T-helper 2 cell treated with Interferon-gamma antibody and Interleukin-4, amounts not matched to agents 5 μg/mL and 100 μg/mL, for 36 hours (primary cell): ENCODE measurements around the gene TMEM11.

Experiments used
- DNase-seq: peaks from one replicate; pipeline ENCODE4 v3.0.0; 2021; ENCODE audit warnings: low spot score
- H3K27ac Mint-ChIP-seq: one replicate; pipeline ENCODE4 v1.8.0; 2021; ENCODE audit warnings: mild to moderate bottlenecking, mixed read lengths
- H3K27me3 Mint-ChIP-seq: one replicate; pipeline ENCODE4 v1.8.0; 2021; ENCODE audit warnings: low read depth, mixed read lengths
- H3K36me3 Mint-ChIP-seq: one replicate; pipeline ENCODE4 v1.8.0; 2021; ENCODE audit warnings: low read depth, mixed read lengths
- H3K4me1 Mint-ChIP-seq: one replicate; pipeline ENCODE4 v1.8.0; 2021; ENCODE audit warnings: low read depth, mixed read lengths
- H3K4me3 Mint-ChIP-seq: one replicate; pipeline ENCODE4 v1.8.0; 2022; ENCODE audit warnings: mild to moderate bottlenecking, moderate library complexity, mixed read lengths
- H3K9me3 Mint-ChIP-seq: one replicate; pipeline ENCODE4 v1.8.0; 2021; ENCODE audit warnings: mixed read lengths

The TMEM11 gene

DNA sequence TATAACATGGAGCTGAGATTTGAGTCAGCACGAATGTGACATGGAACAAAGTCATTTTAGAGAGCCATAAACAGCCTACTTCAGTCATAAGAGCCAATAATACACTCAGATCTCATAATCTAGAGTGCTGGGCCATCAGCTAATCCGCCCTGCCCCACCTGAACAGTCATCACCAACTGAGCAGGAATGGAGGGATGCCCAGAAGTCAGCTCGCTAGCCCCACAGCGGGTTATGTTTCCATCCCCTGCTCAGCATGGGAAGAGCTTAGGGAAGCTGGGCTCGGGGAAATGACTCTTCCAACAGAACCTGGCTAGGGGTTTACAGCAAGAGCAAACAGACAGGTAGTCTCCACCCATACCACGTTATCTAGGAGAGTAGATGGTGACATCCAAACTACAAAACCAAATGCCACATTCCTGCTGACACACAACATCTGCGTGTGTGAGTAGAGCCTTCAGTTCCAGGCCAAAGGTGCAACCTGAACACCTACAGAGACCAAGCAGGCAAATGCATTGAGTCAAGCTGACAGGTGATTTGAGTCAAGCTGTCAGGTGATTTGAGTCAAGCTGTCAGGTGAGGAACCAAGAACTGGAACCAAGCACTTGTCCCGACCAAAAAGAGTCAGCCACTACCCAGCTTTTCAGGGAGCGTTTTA lies 2.0 kb downstream of the TMEM11 start:
- H3K27me3 Mint-ChIP-seq = no peaks in the 10 kb centered on the region

DNA sequence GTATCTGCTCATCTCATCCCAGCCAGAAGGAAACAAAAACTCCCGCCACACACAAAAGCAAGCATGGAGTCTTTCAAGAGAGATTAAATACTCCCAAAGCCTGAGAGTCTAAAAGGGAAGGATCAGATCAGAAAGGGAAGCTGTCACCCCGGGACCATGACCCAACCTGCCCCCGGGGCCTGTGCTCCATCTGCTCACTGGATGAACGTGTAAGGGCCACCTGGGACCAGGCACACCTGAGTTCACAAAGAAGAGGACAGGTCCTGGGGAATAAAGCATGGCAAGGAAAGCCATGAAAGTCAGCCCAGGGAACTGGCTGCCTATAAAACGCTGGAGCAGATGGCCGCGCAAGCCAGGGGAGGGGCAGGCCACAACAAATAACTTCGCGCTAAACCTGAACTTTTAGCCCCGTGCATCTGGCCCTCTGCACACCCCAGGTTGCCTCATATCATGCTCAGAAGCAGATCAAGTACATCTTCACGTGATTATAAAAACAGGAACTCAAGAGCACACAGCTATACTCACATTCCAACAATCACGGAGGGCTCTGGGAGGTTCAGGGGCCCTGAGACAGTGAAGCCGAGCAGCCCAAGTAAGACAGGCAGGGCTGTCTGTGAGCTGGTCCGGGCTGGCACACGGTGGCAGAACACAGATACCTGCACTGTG lies 3.4 kb downstream of the TMEM11 start:
- no peaks in the 10 kb centered on the region for H3K27me3 Mint-ChIP-seq
- peaks cover 11% of the 10 kb centered on the region for H3K36me3 Mint-ChIP-seq
- no peak overlapping the region for H3K4me3 Mint-ChIP-seq
- no peaks in the 10 kb centered on the region for H3K9me3 Mint-ChIP-seq
- peaks cover 24% of the 10 kb centered on the region for H3K4me1 Mint-ChIP-seq
- DNase-seq = no peak
- no peak overlapping the region for H3K27ac Mint-ChIP-seq

More for the DNA sequence above, 2.0 kb downstream of the TMEM11 start:
- H3K36me3 Mint-ChIP-seq = peaks cover 9% of the 10 kb centered on the region
- H3K4me1 Mint-ChIP-seq = peaks cover 31% of the 10 kb centered on the region
- peak overlapping the region; percentile 98 for H3K4me3 Mint-ChIP-seq
- no peak overlapping the region for H3K27ac Mint-ChIP-seq
- no peak for DNase-seq
- H3K9me3 Mint-ChIP-seq = no peaks in the 10 kb centered on the region

DNA sequence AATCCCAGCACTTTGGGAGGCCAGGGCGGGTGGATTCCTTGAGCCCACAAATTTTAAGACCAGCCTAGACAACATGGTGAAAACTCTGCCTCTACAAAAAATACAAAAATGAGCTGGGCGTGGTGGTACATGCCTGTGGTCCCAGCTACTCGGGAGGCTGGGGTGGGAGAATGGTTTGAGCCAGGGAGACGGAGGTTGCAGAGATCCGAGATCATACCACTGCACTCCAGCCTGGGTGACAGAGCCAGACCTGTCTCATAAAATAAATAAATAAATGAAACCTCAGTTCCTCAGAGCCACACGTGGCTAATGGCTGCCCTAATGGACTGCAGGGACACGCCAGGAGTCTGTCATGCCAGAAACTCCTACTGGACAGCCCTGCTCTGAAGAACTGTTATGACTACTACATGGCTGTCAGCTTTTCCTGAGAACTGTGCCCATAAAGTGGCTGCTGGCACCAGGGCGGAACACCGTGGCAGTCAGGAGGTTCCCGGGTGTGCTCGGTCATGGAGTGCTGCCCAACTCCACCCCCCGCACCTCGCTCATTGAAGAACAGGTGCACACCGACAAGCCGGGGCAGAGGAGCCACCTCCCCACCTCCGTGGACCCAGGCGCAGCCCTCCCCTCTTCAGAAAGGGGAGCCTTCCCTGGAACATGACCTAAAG lies 4.3 kb downstream of the TMEM11 start:
- H3K27me3 Mint-ChIP-seq = no peaks in the 10 kb centered on the region
- no peak overlapping the region for H3K4me3 Mint-ChIP-seq
- peaks cover 18% of the 10 kb centered on the region for H3K4me1 Mint-ChIP-seq
- H3K36me3 Mint-ChIP-seq = peaks cover 11% of the 10 kb centered on the region
- DNase-seq = no peak
- H3K27ac Mint-ChIP-seq = no peak overlapping the region
- H3K9me3 Mint-ChIP-seq = no peaks in the 10 kb centered on the region

DNA sequence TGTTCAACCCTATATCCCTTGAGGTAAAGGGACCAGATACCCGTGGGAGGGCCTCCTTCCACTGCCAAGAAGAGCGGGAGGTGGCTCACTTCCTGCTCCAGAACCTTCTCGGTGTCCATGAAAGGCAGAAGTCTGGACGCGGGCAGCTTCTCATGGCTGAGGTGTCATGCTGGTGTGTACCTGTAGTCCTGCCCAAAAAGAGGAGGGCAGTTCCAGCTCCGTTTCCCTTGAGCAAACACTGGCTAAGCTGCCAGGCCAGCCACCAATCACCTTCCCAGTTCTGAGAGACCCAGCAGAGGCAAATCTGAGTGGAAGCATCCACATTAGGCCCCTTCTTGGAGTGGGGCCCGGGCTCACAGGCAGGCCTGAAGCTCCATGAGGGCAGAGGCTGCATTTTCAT lies 5.6 kb downstream of the TMEM11 start:
- no peak overlapping the region for H3K27ac Mint-ChIP-seq
- H3K27me3 Mint-ChIP-seq = no peaks in the 10 kb centered on the region
- no peaks in the 10 kb centered on the region for H3K9me3 Mint-ChIP-seq
- no peak for DNase-seq
- no peak overlapping the region for H3K4me3 Mint-ChIP-seq
- H3K36me3 Mint-ChIP-seq = peaks cover 11% of the 10 kb centered on the region
- peaks cover 18% of the 10 kb centered on the region for H3K4me1 Mint-ChIP-seq

DNA sequence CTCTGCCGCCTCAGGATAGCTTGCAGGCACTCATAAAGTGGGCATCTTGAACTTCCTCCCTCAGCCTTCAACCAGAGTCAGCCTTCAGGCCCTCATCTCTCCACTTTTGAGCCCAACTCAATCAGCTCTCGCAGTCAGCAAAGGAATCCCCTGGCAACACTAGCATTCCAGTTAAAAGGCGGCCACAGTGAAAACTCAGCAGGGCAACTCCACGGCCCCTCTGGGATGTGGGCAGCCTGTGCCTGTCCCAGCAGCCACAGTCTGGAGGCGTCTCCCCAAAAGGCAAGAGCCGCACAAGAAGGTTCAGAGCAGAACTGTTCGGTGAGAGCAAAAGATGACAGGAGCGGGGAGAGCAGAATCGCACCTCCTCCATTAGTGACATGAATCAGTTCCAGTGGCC lies 9.0 kb downstream of the TMEM11 start:
- Mint-ChIP-seq H3K4me3 (no peak overlapping the region), H3K36me3 (peaks cover 9% of the 10 kb centered on the region), H3K4me1 (peaks cover 2% of the 10 kb centered on the region), H3K27me3 (no peaks in the 10 kb centered on the region), H3K9me3 (no peaks in the 10 kb centered on the region), H3K27ac (no peak overlapping the region)
- DNase-seq = no peak

DNA sequence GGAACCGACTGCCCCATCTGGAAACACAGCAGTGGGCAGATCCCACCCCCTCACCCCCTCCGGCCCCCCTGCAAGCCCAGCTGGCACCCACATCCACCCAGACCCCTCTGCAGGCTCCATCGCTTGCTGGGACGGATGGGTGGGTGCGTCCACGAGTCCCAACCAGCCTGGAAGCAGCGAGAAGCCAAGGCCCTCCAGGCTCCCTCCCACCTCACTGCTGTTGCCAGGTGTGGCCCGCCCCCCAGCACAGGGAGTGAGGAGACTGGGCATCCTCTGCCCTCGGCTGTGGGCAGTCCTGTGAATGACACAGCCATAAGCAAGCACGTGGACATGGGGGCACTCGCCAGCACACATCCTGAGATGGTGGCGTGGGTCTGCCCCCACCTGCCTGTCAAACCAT lies 11.4 kb downstream of the TMEM11 start:
- H3K4me3 Mint-ChIP-seq = no peak overlapping the region
- H3K36me3 Mint-ChIP-seq = peaks cover 19% of the 10 kb centered on the region
- DNase-seq = no peak
- no peaks in the 10 kb centered on the region for H3K27me3 Mint-ChIP-seq
- no peak overlapping the region for H3K27ac Mint-ChIP-seq
- H3K9me3 Mint-ChIP-seq = no peaks in the 10 kb centered on the region
- no peaks in the 10 kb centered on the region for H3K4me1 Mint-ChIP-seq

DNA sequence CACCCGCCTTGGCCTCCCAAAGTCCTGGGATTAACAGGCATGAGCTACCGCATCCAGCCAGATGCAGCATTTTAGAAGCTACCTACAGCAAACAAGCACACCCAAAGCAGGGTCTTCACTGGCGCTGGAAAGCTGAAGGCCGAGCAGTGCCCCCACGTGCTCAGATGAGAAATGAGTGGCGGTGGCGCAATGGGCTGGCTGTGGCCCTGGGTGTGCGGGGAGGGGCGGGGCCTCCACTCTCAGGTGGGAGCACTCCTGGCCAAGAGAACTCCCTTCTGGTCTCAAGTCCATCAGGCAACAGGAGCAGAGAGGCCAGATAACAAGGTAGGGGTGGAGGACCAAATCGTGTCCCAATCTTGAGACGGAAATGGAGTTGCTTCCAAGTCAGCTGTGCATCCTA lies 12.1 kb downstream of the TMEM11 start:
- DNase-seq = no peak
- Mint-ChIP-seq H3K9me3 (no peaks in the 10 kb centered on the region), H3K27me3 (no peaks in the 10 kb centered on the region), H3K4me1 (no peaks in the 10 kb centered on the region), H3K27ac (no peak overlapping the region), H3K4me3 (no peak overlapping the region), H3K36me3 (peaks cover 24% of the 10 kb centered on the region)

DNA sequence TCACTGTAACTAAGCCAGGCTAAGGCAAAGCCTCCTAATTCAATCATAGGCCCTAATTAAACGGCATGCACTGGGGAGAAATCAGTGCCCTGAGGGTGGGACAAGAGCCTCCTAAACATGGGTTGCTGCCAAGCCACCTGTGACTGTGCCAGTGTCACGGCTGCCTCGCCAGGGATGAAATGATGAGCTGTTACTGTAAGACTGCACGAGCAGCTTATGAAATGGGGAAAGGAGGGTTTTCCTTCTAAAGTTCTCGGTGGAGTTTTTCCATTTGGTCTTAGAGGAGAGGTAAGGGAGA lies 12.7 kb downstream of the TMEM11 start:
- Mint-ChIP-seq H3K4me3 (no peak overlapping the region), H3K9me3 (no peaks in the 10 kb centered on the region), H3K27me3 (no peaks in the 10 kb centered on the region), H3K4me1 (no peaks in the 10 kb centered on the region), H3K27ac (no peak overlapping the region), H3K36me3 (peaks cover 29% of the 10 kb centered on the region)
- DNase-seq = no peak

DNA sequence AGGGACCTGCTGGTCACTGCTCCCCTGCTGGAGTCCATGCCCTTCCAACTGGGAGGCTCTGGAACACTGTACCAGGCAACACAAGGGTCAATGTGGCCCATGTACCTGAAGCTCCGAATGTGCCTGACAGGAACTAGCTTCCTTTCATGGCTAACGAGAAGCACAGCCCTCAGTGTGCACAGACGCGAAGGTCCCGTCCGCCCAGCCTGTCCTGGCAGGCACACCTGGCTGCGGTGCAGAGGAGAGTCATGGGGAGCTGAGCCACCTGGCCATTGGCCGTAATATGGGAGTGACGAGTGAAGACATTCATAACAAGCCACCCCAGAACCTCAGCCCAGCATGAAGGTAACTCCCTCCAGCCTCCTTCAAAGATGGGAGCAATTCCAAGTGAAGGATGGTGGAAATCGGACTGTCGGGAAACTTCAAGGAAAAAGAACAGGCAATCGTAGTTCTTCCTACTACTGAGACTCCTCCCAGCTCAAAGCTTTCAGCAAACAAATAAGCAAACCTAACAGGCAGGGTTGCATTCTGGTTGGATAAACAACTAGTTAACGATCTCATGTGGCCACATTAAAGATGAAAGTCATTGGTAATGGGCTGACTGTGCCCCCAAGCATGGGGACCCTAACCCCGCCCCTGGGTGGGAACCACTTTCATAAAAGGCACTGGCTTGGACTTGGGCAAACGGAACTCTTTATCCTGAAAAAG lies 13.2 kb downstream of the TMEM11 start:
- H3K4me1 Mint-ChIP-seq = no peaks in the 10 kb centered on the region
- no peaks in the 10 kb centered on the region for H3K27me3 Mint-ChIP-seq
- no peak overlapping the region for H3K4me3 Mint-ChIP-seq
- H3K27ac Mint-ChIP-seq = no peak overlapping the region
- H3K36me3 Mint-ChIP-seq = peaks cover 26% of the 10 kb centered on the region
- no peaks in the 10 kb centered on the region for H3K9me3 Mint-ChIP-seq
- no peak for DNase-seq

DNA sequence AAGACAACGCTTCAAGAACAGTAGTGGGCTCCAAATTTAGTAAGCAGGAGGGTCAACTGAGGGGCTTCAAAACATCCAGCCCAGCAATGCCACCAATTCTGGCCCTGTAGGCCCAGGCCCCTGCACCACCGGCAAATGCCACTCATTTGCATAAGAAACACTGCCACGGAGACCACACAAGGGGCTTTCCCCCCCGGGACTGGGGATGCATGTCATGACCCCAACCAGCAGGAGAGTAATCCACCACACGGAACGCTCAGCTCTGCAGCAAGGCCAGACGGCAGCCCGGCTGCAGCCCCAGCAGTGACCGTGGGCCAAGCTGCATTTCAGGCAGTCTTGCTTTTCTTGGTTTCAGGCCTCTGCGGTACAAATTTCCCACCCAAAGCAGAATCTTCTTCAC lies 14.1 kb downstream of the TMEM11 start:
- no peak for DNase-seq
- H3K36me3 Mint-ChIP-seq = peaks cover 25% of the 10 kb centered on the region
- H3K4me3 Mint-ChIP-seq = no peak overlapping the region
- H3K27ac Mint-ChIP-seq = no peak overlapping the region
- H3K9me3 Mint-ChIP-seq = no peaks in the 10 kb centered on the region
- H3K4me1 Mint-ChIP-seq = no peaks in the 10 kb centered on the region
- no peaks in the 10 kb centered on the region for H3K27me3 Mint-ChIP-seq

DNA sequence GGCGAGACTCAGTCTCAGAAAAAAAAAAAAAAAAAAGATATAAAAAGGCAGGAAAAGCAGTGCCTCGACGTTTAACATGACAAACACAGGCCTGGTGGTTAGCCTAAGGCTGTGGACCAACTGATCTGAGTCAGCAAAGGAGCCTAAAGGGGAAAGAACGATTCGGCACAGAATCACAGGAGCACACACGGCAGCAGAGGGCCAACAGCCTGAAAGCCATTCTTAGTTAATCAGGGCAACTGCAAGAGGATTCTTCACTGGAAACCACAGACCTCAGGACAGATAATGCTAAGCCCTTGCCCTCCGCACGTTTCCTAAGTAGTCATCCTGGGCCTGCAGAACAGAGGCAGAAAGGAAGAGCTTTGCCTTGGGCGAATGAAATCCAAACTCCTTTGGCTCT lies 14.7 kb downstream of the TMEM11 start:
- DNase-seq = no peak
- no peaks in the 10 kb centered on the region for H3K4me1 Mint-ChIP-seq
- H3K9me3 Mint-ChIP-seq = no peaks in the 10 kb centered on the region
- H3K36me3 Mint-ChIP-seq = peaks cover 25% of the 10 kb centered on the region
- H3K27me3 Mint-ChIP-seq = no peaks in the 10 kb centered on the region
- no peak overlapping the region for H3K27ac Mint-ChIP-seq
- H3K4me3 Mint-ChIP-seq = no peak overlapping the region

DNA sequence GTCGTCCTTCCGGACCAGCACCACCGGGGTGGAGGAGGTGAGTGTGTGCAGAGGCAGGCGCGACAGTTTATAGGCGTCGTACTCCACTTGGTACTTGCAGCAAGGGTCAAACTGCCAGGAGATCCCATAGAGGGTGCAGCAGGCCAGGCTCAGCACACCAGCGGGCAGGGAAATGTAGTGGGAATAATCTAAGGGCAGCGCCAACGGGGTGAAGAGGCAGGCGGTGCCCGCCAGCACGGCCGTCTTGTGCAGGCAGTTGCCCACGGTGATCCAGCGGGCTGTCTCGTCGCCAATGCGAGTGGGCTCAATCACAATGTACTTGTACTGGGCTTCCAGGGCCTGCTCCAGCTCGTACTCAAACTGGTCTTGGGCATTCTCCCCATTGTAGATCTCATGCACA lies 15.6 kb downstream of the TMEM11 start:
- Mint-ChIP-seq H3K4me3 (no peak overlapping the region), H3K4me1 (no peaks in the 10 kb centered on the region)

DNA sequence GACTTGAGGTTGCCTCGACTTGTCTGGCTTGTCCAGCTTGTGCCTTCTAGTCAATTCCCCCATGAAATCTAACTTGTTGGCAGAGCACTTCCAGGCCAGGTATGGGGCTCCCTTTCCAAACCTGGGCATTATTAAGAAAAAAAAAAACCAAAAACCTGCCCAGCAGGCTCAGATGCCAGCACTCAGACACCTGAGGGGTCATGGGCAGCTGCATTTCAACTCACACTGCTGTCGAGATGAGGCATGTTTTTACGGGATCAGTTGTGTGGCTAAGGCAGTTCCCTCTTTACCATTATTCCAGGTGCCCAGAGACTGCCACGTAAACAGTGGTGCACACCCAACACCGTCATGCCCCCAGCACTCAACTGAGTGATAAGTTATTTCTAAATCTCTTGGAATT lies 17.8 kb downstream of the TMEM11 start:
- Mint-ChIP-seq H3K27ac (no peak overlapping the region), H3K4me3 (no peak overlapping the region), H3K9me3 (no peaks in the 10 kb centered on the region), H3K36me3 (peaks cover 31% of the 10 kb centered on the region), H3K4me1 (no peaks in the 10 kb centered on the region), H3K27me3 (no peaks in the 10 kb centered on the region)
- no peak for DNase-seq

More for the DNA sequence above, 15.6 kb downstream of the TMEM11 start:
- DNase-seq = no peak
- no peak overlapping the region for H3K27ac Mint-ChIP-seq
- no peaks in the 10 kb centered on the region for H3K9me3 Mint-ChIP-seq
- peaks cover 29% of the 10 kb centered on the region for H3K36me3 Mint-ChIP-seq
- no peaks in the 10 kb centered on the region for H3K27me3 Mint-ChIP-seq

DNA sequence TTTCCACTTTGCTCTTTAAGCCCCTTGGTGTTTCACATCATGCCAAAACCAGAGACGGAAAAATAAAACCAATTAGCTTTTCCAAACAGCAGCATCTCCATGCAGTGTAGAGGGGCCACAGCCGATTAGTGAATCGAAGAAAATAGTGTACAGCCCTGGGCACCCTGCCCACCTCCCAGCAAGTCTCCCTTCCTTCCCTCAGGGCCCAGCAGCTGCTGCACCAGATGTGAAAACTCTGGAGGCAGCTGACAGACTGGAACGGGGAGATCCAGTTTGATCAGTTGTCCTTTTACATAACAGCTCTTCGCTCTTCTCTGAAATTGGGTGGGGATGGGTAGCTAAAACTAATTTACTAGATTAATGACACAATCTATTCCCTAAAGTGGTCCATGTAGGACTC lies 19.3 kb downstream of the TMEM11 start:
- Mint-ChIP-seq H3K27ac (no peak overlapping the region), H3K27me3 (no peaks in the 10 kb centered on the region), H3K36me3 (peaks cover 33% of the 10 kb centered on the region), H3K4me1 (no peaks in the 10 kb centered on the region), H3K9me3 (no peaks in the 10 kb centered on the region), H3K4me3 (no peak overlapping the region)
- no peak for DNase-seq
